Measurements from ENCODE around the gene ARR3. TPM values are rescaled to one million over a fixed set of nuclear protein-coding genes. Genes with fewer than 3 reads are reported as not detected.

Gene ARR3
- polyA plus RNA-seq, 3 donors = not detected

DNA sequence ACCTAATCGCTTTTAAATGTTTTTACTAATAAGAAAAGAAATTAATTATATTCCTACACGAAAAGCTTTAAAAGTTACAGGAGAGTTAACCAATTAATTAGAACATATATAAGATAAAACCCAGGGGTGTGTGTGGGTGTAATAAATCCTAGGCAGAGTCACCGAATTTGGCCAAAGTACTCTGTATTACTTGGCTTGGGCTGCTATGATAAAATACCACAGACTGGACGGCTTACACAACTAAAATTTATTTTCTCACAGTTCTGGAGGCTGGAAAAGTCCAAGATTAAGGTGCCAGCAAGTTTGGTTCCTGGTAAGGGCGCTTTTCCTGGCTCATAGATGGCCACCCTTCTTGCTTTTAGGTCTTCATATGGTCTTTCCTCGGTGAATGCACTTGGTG is 23.3 kb upstream of the ARR3 start:
- Mint-ChIP-seq H3K27me3 (ENCODE audit: low read depth in 3 of 3) (peaks cover 0 to 3% (median 1%) of the 10 kb centered on the region in 3 donors), H3K4me1 (no peaks in the 10 kb centered on the region), H3K9me3 (peaks cover 0 to 3% (median 0%) of the 10 kb centered on the region in 7 donors), H3K36me3 (no peaks in the 10 kb centered on the region), H3K27ac (no peak overlapping the region), H3K4me3 (no peak overlapping the region)
- Histone ChIP-seq H3K4me3 (replicated peaks in 1 of 3; ENCODE audit: low read depth in 2 of 3, low read length in 3 of 3) (no peak overlapping the region), H3K4me1 (ENCODE audit: control insufficient read depth in 1 of 2, insufficient read depth in 2 of 2, low read length in 2 of 2) (no peaks in the 10 kb centered on the region), H3K4me2 (replicated peaks; ENCODE audit: extremely low read depth, low read length, poor library complexity, severe bottlenecking) (no peak overlapping the region), H3K27me3 (ENCODE audit: control insufficient read depth in 2 of 2, insufficient read depth in 2 of 2, low read length in 2 of 2) (peaks cover 0 to 2% of the 10 kb centered on the region in 2 donors), H3K9me3 (replicated peaks in 1 of 2; ENCODE audit: control insufficient read depth in 1 of 2, insufficient read depth in 1 of 2, low read length in 2 of 2) (no peaks in the 10 kb centered on the region), H3K27ac (ENCODE audit: low read depth in 1 of 2, low read length in 2 of 2) (no peak overlapping the region), H3K9ac (ENCODE audit: insufficient read depth, low read length, poor library complexity, severe bottlenecking) (no peak overlapping the region), H2AFZ (ENCODE audit: insufficient read depth, low read depth, low read length, poor library complexity, severe bottlenecking) (no peak overlapping the region), H3K79me2 (ENCODE audit: insufficient read depth, low read length) (no peaks in the 10 kb centered on the region), H4K20me1 (ENCODE audit: insufficient read depth, low read length) (no peaks in the 10 kb centered on the region), H3K36me3 (replicated peaks in 1 of 2; ENCODE audit: control insufficient read depth in 1 of 2, insufficient read depth in 2 of 2, low read length in 2 of 2) (no peaks in the 10 kb centered on the region)
- no peak for DNase-seq
- TF ChIP-seq, protein P1, sequence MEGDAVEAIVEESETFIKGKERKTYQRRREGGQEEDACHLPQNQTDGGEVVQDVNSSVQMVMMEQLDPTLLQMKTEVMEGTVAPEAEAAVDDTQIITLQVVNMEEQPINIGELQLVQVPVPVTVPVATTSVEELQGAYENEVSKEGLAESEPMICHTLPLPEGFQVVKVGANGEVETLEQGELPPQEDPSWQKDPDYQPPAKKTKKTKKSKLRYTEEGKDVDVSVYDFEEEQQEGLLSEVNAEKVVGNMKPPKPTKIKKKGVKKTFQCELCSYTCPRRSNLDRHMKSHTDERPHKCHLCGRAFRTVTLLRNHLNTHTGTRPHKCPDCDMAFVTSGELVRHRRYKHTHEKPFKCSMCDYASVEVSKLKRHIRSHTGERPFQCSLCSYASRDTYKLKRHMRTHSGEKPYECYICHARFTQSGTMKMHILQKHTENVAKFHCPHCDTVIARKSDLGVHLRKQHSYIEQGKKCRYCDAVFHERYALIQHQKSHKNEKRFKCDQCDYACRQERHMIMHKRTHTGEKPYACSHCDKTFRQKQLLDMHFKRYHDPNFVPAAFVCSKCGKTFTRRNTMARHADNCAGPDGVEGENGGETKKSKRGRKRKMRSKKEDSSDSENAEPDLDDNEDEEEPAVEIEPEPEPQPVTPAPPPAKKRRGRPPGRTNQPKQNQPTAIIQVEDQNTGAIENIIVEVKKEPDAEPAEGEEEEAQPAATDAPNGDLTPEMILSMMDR (IDR thresholded peaks at IDR 0.05) = no peak
- intact Hi-C loops (cut with micrococcal nuclease) = no loop called here
- no CpG with 5 or more reads among the region's 6 CpGs for WGBS (ENCODE audit: insufficient coverage)

DNA sequence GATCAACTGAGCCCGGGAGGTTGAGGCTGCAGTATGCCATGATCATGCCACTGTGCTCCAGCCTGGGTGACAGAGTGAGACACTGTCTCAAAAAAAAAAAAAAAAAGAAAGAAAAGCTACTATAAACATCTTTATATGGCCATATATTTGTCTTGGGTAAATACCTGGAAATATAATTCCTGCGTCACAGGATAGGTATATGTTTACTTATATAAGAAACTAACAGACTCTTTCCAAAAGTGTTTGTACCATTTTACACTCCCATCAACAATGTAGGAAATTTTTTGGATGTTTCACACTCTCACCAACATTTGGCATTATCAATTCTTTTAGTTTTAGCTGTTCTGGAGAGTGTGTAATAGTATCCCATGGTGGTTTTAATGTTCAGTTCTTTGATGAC is 20.9 kb upstream of the ARR3 start:
- no peak overlapping the region for H3K27ac Mint-ChIP-seq
- Histone ChIP-seq H3K27ac (ENCODE audit: low read depth in 1 of 2, low read length in 2 of 2) (no peak overlapping the region), H3K36me3 (replicated peaks in 1 of 2; ENCODE audit: control insufficient read depth in 1 of 2, insufficient read depth in 2 of 2, low read length in 2 of 2) (no peaks in the 10 kb centered on the region), H3K9ac (ENCODE audit: insufficient read depth, low read length, poor library complexity, severe bottlenecking) (no peak overlapping the region), H3K27me3 (ENCODE audit: control insufficient read depth in 2 of 2, insufficient read depth in 2 of 2, low read length in 2 of 2) (peaks cover 0 to 4% of the 10 kb centered on the region in 2 donors), H3K9me3 (replicated peaks in 1 of 2; ENCODE audit: control insufficient read depth in 1 of 2, insufficient read depth in 1 of 2, low read length in 2 of 2) (no peaks in the 10 kb centered on the region), H3K79me2 (ENCODE audit: insufficient read depth, low read length) (no peaks in the 10 kb centered on the region), H3K4me3 (replicated peaks in 1 of 3; ENCODE audit: low read depth in 2 of 3, low read length in 3 of 3) (no peak overlapping the region), H4K20me1 (ENCODE audit: insufficient read depth, low read length) (no peaks in the 10 kb centered on the region), H2AFZ (ENCODE audit: insufficient read depth, low read depth, low read length, poor library complexity, severe bottlenecking) (no peak overlapping the region), H3K4me2 (replicated peaks; ENCODE audit: extremely low read depth, low read length, poor library complexity, severe bottlenecking) (no peak overlapping the region), H3K4me1 (ENCODE audit: control insufficient read depth in 1 of 2, insufficient read depth in 2 of 2, low read length in 2 of 2) (no peaks in the 10 kb centered on the region)
- no peak overlapping the region for H3K4me3 Mint-ChIP-seq
- DNase-seq = no peak
- no peaks in the 10 kb centered on the region for H3K36me3 Mint-ChIP-seq
- no peaks in the 10 kb centered on the region for H3K4me1 Mint-ChIP-seq
- peaks cover 0 to 1% (median 0%) of the 10 kb centered on the region in 3 donors for H3K27me3 Mint-ChIP-seq (ENCODE audit: low read depth in 3 of 3)
- WGBS (ENCODE audit: insufficient coverage) = no CpG with 5 or more reads among the region's 2 CpGs
- intact Hi-C loops (cut with micrococcal nuclease) = no loop called here
- TF ChIP-seq, protein P1 (IDR thresholded peaks at IDR 0.05) = no peak
- peaks cover 0 to 3% (median 0%) of the 10 kb centered on the region in 7 donors for H3K9me3 Mint-ChIP-seq

Data from CD14-positive monocyte (primary cell).